Choroid plexus epithelial cell (primary cell): Measurements from ENCODE around the gene DAB2.
A peak's percentile ranks its signal among the peaks of the same experiment; 100 is the strongest.

Experiments used
- DNase-seq: peaks from one replicate; pipeline ENCODE4 v3.0.0-alpha.2; 2010; ENCODE audit warnings: low read depth
- H3K4me3 ChIP-seq: 2 replicates; pipeline ENCODE4 v1.5.1; 2011; ENCODE audit warnings: low read depth, mild to moderate bottlenecking, control low read depth, low read length, moderate library complexity
- CTCF ChIP-seq: conservative IDR thresholded peaks from 2 replicates; pipeline ENCODE4 v1.5.1; 2011; ENCODE audit warnings: low read depth, mild to moderate bottlenecking, control low read depth, inconsistent platforms, low read length, moderate library complexity

The DAB2 gene

GRCh38 chr5:39440958-39441624 is 16.3 kb upstream of the DAB2 start:
- no peak for TF ChIP-seq CTCF
- peak; percentile 35 for DNase-seq
- H3K4me3 ChIP-seq: no peak overlapping the region

GRCh38 chr5:39440192-39440957 is 15.6 kb upstream of the DAB2 start:
- H3K4me3 ChIP-seq: no peak overlapping the region
- TF ChIP-seq CTCF: no peak
- DNase-seq: peak; percentile 45

GRCh38 chr5:39439582-39440162 is 14.9 kb upstream of the DAB2 start:
- H3K4me3 ChIP-seq: no peak overlapping the region
- TF ChIP-seq CTCF: no peak
- no peak for DNase-seq

DNA sequence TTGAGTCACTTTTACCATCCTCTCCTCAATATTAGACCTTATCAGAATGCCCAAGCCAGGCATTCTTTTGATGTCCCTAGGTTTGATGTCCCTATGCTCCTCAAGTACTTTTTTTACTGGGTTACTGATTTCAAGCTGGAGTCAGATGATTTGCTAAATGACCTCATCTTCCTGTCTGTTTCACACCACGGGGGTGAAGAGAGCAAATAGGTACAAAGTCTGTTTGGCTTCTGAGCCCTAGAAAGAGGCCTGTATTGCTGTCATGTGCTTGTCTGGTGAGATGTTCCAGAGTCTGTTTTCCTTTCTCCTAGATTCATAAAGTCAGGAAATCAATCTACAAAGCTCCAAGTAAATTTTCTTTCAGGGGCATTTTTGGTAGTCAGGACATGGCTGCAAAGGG is 12.7 kb upstream of the DAB2 start:
- H3K4me3 ChIP-seq: no peak overlapping the region
- DNase-seq: peak; percentile 55
- no peak for TF ChIP-seq CTCF

DNA sequence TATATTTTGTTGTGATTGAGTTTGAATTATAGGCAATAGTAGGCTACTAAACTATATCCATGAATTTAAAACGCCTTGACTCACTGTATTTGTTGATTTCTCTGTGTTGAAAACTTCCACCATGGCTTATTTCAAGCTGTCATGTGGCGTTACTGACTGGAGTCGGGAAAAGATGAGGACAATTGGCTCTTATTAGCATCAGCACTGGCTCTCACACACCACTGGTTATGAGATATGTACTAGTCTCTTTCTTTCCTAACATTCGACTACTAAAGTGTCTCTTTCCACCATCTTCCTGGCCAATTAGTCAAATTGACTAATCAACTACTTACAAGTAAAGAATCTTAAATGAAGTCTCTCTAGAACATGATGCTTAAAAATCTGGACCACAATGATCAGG is 9.1 kb upstream of the DAB2 start:
- DNase-seq: no peak
- TF ChIP-seq CTCF: no peak

GRCh38 chr5:39432696-39433530 is 8.1 kb upstream of the DAB2 start:
- no peak for TF ChIP-seq CTCF
- DNase-seq: no peak

More for the DNA sequence above, 9.1 kb upstream of the DAB2 start:
- no peak overlapping the region for H3K4me3 ChIP-seq

More at GRCh38 chr5:39432696-39433530, 8.1 kb upstream of the DAB2 start:
- no peak overlapping the region for H3K4me3 ChIP-seq
